GM23338 (cell line): ENCODE data around the gene BBS4. TPM values are rescaled to one million over a fixed set of nuclear protein-coding genes. Genes with fewer than 3 reads are reported as not detected.

Experiments
- ATAC-seq: fragments of 200-7000 bp; cut with Tn5 transposase; 3 replicates; pipeline ENCODE4 v1.9.1; 2020
- DNase-seq: peaks from one replicate; pipeline ENCODE4 v3.0.0-alpha.2; 2015; ENCODE audit warnings: low spot score
- H2AFZ ChIP-seq: fragments of 200-600 bp; sonication (generic); 2 replicates; pipeline ENCODE4 v1.8.0; 2016; ENCODE audit warnings: antibody characterized with exemption, mild to moderate bottlenecking, moderate library complexity
- H3F3A ChIP-seq: fragments of 200-600 bp; sonication (generic); replicated peaks from 2 replicates; pipeline ENCODE4 v1.8.0; 2017; ENCODE audit warnings: antibody characterized with exemption, mixed run types, low read depth
- H3K27ac ChIP-seq: fragments of 200-600 bp; sonication (generic); 2 replicates; pipeline ENCODE4 v1.6.1; 2016; ENCODE audit warnings: low read depth
- H3K27me3 ChIP-seq: fragments of 200-600 bp; sonication (generic); 2 replicates; pipeline ENCODE4 v1.8.0; 2016; ENCODE audit warnings: mild to moderate bottlenecking, mixed run types, moderate library complexity; ENCODE audit not compliant: insufficient read depth
- H3K36me3 ChIP-seq: fragments of 200-600 bp; sonication (generic); 2 replicates; pipeline ENCODE4 v1.8.0; 2016; ENCODE audit warnings: mild to moderate bottlenecking; ENCODE audit not compliant: insufficient read depth
- H3K4me1 ChIP-seq: fragments of 200-600 bp; sonication (generic); 2 replicates; pipeline ENCODE4 v1.8.0; 2016; ENCODE audit warnings: mild to moderate bottlenecking, moderate library complexity; ENCODE audit not compliant: insufficient read depth
- H3K4me2 ChIP-seq: fragments of 200-600 bp; sonication (generic); 2 replicates; pipeline ENCODE4 v1.7.1; 2017; ENCODE audit warnings: mixed run types
- H3K4me3 ChIP-seq: fragments of 200-600 bp; sonication (generic); 2 replicates; pipeline ENCODE4 v1.6.1; 2016; ENCODE audit warnings: mixed run types
- H3K79me2 ChIP-seq: fragments of 200-600 bp; sonication (generic); replicated peaks from 2 replicates; pipeline ENCODE4 v1.8.0; 2017; ENCODE audit warnings: mild to moderate bottlenecking; ENCODE audit not compliant: insufficient read depth
- H3K9me2 ChIP-seq: fragments of 200-600 bp; sonication (generic); 2 replicates; pipeline ENCODE4 v1.8.0; 2017; ENCODE audit not compliant: insufficient read depth
- H4K20me1 ChIP-seq: fragments of 200-600 bp; sonication (generic); replicated peaks from 2 replicates; pipeline ENCODE4 v1.8.0; 2017; ENCODE audit warnings: mild to moderate bottlenecking; ENCODE audit not compliant: insufficient read depth
- H3K27ac Mint-ChIP-seq: 2 replicates; pipeline ENCODE4 v1.8.0; 2020; ENCODE audit warnings: inconsistent platforms, mild to moderate bottlenecking, moderate library complexity, mixed read lengths
- H3K27me3 Mint-ChIP-seq: 3 replicates; pipeline ENCODE4 v1.8.0; 2022; ENCODE audit warnings: low read depth, mild to moderate bottlenecking, moderate library complexity, mixed read lengths, inconsistent platforms; ENCODE audit not compliant: insufficient read depth, poor library complexity
- H3K36me3 Mint-ChIP-seq: 3 replicates; pipeline ENCODE4 v1.8.0; 2021; ENCODE audit warnings: low read depth, mild to moderate bottlenecking, inconsistent platforms, moderate library complexity, mixed read lengths
- H3K4me1 Mint-ChIP-seq: 3 replicates; pipeline ENCODE4 v1.8.0; 2020; ENCODE audit warnings: mild to moderate bottlenecking, inconsistent platforms, mixed read lengths
- H3K4me3 Mint-ChIP-seq: 3 replicates; pipeline ENCODE4 v1.8.0; 2021; ENCODE audit warnings: moderate library complexity, mild to moderate bottlenecking, inconsistent platforms, mixed read lengths
- H3K9me3 Mint-ChIP-seq: 3 replicates; pipeline ENCODE4 v1.8.0; 2020; ENCODE audit warnings: moderate library complexity, mild to moderate bottlenecking, inconsistent platforms, mixed read lengths
- CREB1 ChIP-seq: fragments of 250-450 bp; sonication (Bioruptor Pico); IDR thresholded peaks from 2 replicates; pipeline ENCODE4 v1.5.0; 2020; ENCODE audit warnings: low read depth, mild to moderate bottlenecking, moderate library complexity
- CTCF ChIP-seq, 2 experiments: fragments of 200-600 bp in 1 of 2; sonication (generic) in 1 of 2; conservative IDR thresholded peaks; 2 replicates each; pipeline versions ENCODE4 v1.5.1 to v1.6.1; 2016 to 2017; ENCODE audit warnings: antibody characterized with exemption in 2 of 2, low read depth in 2 of 2, mild to moderate bottlenecking in 2 of 2, moderate library complexity in 1 of 2
- ETS1 ChIP-seq: IDR thresholded peaks from 2 replicates; pipeline ENCODE4 v1.6.1; 2016; ENCODE audit warnings: antibody characterized with exemption
- EZH2 ChIP-seq: fragments of 200-600 bp; sonication (generic); IDR thresholded peaks from one replicate; pipeline ENCODE4 v1.8.0; 2017; ENCODE audit warnings: antibody characterized with exemption, mild to moderate bottlenecking, low read depth; ENCODE audit not compliant: unreplicated experiment
- EZH2phosphoT487 ChIP-seq: fragments of 200-600 bp; sonication (generic); IDR thresholded peaks from one replicate; pipeline ENCODE4 v1.8.1; 2018; ENCODE audit warnings: antibody characterized with exemption; ENCODE audit not compliant: unreplicated experiment
- JUNB ChIP-seq: IDR thresholded peaks from one replicate; pipeline ENCODE4 v1.6.1; 2016; ENCODE audit warnings: antibody characterized with exemption; ENCODE audit not compliant: unreplicated experiment
- NANOG ChIP-seq: IDR thresholded peaks from 2 replicates; pipeline ENCODE4 v1.6.1; 2016; ENCODE audit warnings: antibody characterized with exemption, borderline replicate concordance
- STAT1 ChIP-seq: IDR thresholded peaks from one replicate; pipeline ENCODE4 v1.6.1; 2016; ENCODE audit warnings: antibody characterized with exemption; ENCODE audit not compliant: unreplicated experiment
- ZNF114 ChIP-seq: fragments of 250-450 bp; sonication (Bioruptor Pico); IDR thresholded peaks from 2 replicates; pipeline ENCODE4 v1.5.0; 2020; ENCODE audit warnings: mild to moderate bottlenecking, moderate library complexity
- ZNF331 ChIP-seq: fragments of 250-450 bp; sonication (Bioruptor Pico); IDR thresholded peaks from 2 replicates; pipeline ENCODE4 v1.5.0; 2020; ENCODE audit warnings: low read depth, mild to moderate bottlenecking, moderate library complexity
- ZNF462 ChIP-seq: fragments of 250-450 bp; sonication (Bioruptor Pico); IDR thresholded peaks from 2 replicates; pipeline ENCODE4 v1.5.0; 2020; ENCODE audit warnings: mild to moderate bottlenecking, moderate library complexity
- polyA plus RNA-seq: library from polyadenylated mRNA; unstranded; fragments of >200 nt; fragmentation: Nextera tagmentation; extraction: Ambion mirVana; gene quantifications from 2 replicates; pipeline ENCODE4 v1.2.1, GENCODE V29; 2016
- total RNA-seq: library from RNA; depleted of rRNA; stranded (reverse); fragments of >200 nt; shearing (Covaris generic); gene quantifications from 2 replicates; pipeline ENCODE4 v1.2.3, GENCODE V29; 2014

BBS4 gene
- total and polyA plus RNA-seq, 2 experiments from 2014 or later, result 22.2 to 40.8 TPM

- Histone ChIP-seq H3K9me2 (no peaks in the 10 kb centered on the region), H3K4me2 (no peak overlapping the region), H3K36me3 (peaks cover 21% of the 10 kb centered on the region), H3K27ac (no peak overlapping the region), H3K4me3 (no peak overlapping the region), H4K20me1 (no peaks in the 10 kb centered on the region; the same call in 1 of the 2 replicates), H3K79me2 (no peaks in the 10 kb centered on the region), H3F3A (no peaks in the 10 kb centered on the region), H2AFZ (no peak overlapping the region), H3K27me3 (no peaks in the 10 kb centered on the region), H3K4me1 (peaks cover 10% of the 10 kb centered on the region)
- no peaks in the 10 kb centered on the region for H3K9me3 Mint-ChIP-seq
- H3K36me3 Mint-ChIP-seq, result peaks cover 36% of the 10 kb centered on the region
- peaks cover 5% of the 10 kb centered on the region for H3K27me3 Mint-ChIP-seq
- peak; percentile 70 for ATAC-seq
- H3K27ac Mint-ChIP-seq, result no peak overlapping the region
- no peak overlapping the region for H3K4me3 Mint-ChIP-seq
- TF ChIP-seq CTCF (conservative IDR thresholded peaks at IDR 0.05; ENCODE audit: low read depth in 2 of 2) (peak; percentile 19 to 31; a peak in 1 of 4 replicates), NANOG (no peak)
- peak; percentile 21 for DNase-seq
- no peaks in the 10 kb centered on the region; the same call in 2 of the 3 replicates for H3K4me1 Mint-ChIP-seq
These were observed 46.5 kb downstream of the BBS4 start for GRCh38 chr15:72732516-72732915.

GRCh38 chr15:72733941-72734738 lies 48.1 kb downstream of the BBS4 start:
- no peaks in the 10 kb centered on the region for H3K4me1 Mint-ChIP-seq
- DNase-seq, result no peak
- no peaks in the 10 kb centered on the region for H3K4me1 ChIP-seq
- H3K9me3 Mint-ChIP-seq, result no peaks in the 10 kb centered on the region; the same call in 2 of the 3 replicates
- H3K4me3 ChIP-seq, result no peak overlapping the region
- no peak overlapping the region for H3K27ac ChIP-seq
- peaks cover 3% of the 10 kb centered on the region for H3K27me3 Mint-ChIP-seq
- peaks cover 28% of the 10 kb centered on the region for H3K36me3 ChIP-seq
- peaks cover 43% of the 10 kb centered on the region for H3K36me3 Mint-ChIP-seq
- H3K79me2 ChIP-seq, result no peaks in the 10 kb centered on the region
- no peaks in the 10 kb centered on the region for H3K9me2 ChIP-seq
- H3K4me2 ChIP-seq, result no peak overlapping the region
- no peak overlapping the region for H3K27ac Mint-ChIP-seq
- H3F3A ChIP-seq, result no peaks in the 10 kb centered on the region
- H4K20me1 ChIP-seq, result no peaks in the 10 kb centered on the region; the same call in none of the 2 replicates
- H3K27me3 ChIP-seq, result no peaks in the 10 kb centered on the region
- H2AFZ ChIP-seq, result no peak overlapping the region
- no peak overlapping the region for H3K4me3 Mint-ChIP-seq
- no peak for ATAC-seq
- TF ChIP-seq ZNF331 (CRISPR knock-in tag), result no peak
- no peak for TF ChIP-seq EZH2phosphoT487
- TF ChIP-seq ZNF114 (CRISPR knock-in tag), result no peak
- no peak for TF ChIP-seq ETS1
- TF ChIP-seq ZNF462 (CRISPR knock-in tag), result no peak
- TF ChIP-seq JUNB, result no peak
- TF ChIP-seq STAT1, result no peak
- TF ChIP-seq EZH2, result no peak
- TF ChIP-seq CREB1 (CRISPR knock-in tag), result no peak
